Measurements from ENCODE around the gene CENPF. TPM values are rescaled to one million over a fixed set of nuclear protein-coding genes. Genes with fewer than 3 reads are reported as not detected.

CENPF gene
- total RNA-seq, 1 experiment from 2014 or later, result 113 TPM

- Mint-ChIP-seq H3K4me1 (no peaks in the 10 kb centered on the region), H3K27ac (no peak overlapping the region), H3K36me3 (ENCODE audit: insufficient read depth in 1 of 3, low read depth in 3 of 3) (peaks cover 67 to 99% (median 92%) of the 10 kb centered on the region in 3 experiments; a peak in 6 of 7 replicates), H3K4me3 (no peak overlapping the region), H3K27me3 (ENCODE audit: low read depth) (no peaks in the 10 kb centered on the region), H3K9me3 (no peaks in the 10 kb centered on the region)
- no peak overlapping the region for H2BK12ac ChIP-seq (ENCODE audit: insufficient read length, low read depth, low read length)
- no peak overlapping the region for H3K9ac ChIP-seq (ENCODE audit: extremely low read depth, insufficient read length, low read length)
- no peaks in the 10 kb centered on the region for H3K4me1 ChIP-seq (ENCODE audit: insufficient read depth, low read length)
- H4K8ac ChIP-seq (replicated peaks; ENCODE audit: insufficient read length, low read depth, low read length), result no peak overlapping the region
- no peak overlapping the region for H4K5ac ChIP-seq (ENCODE audit: insufficient read length, low read depth, low read length)
- no peak overlapping the region for H3K4ac ChIP-seq (ENCODE audit: low read depth, low read length)
- H2BK5ac ChIP-seq (ENCODE audit: insufficient read length, low read length), result no peak overlapping the region
- DNase-seq, result no peak
- H3K27ac ChIP-seq (ENCODE audit: insufficient read length, low read depth, low read length), result no peak overlapping the region
- H3K18ac ChIP-seq (ENCODE audit: insufficient read length, low read depth, low read length), result no peak overlapping the region
- H3K14ac ChIP-seq (ENCODE audit: insufficient read depth, low read length), result no peak overlapping the region
- H2BK15ac ChIP-seq (ENCODE audit: low read depth, low read length), result no peak overlapping the region
- TF ChIP-seq CTCF (conservative IDR thresholded peaks at IDR 0.05), result no peak
- H3K27me3 ChIP-seq (ENCODE audit: insufficient read depth, low read length), result no peaks in the 10 kb centered on the region
- H3K79me2 ChIP-seq (ENCODE audit: insufficient read depth, low read length), result no peaks in the 10 kb centered on the region
- H3K23me2 ChIP-seq (ENCODE audit: insufficient read length, low read depth, low read length, poor library complexity, severe bottlenecking), result no peaks in the 10 kb centered on the region
- no peak overlapping the region for H2BK20ac ChIP-seq (ENCODE audit: low read depth, low read length, poor library complexity, severe bottlenecking)
- H3K79me1 ChIP-seq (ENCODE audit: insufficient read depth, low read depth, low read length, poor library complexity, severe bottlenecking), result no peaks in the 10 kb centered on the region
- no CpG with 5 or more reads among the region's 2 CpGs for WGBS (ENCODE audit: extremely low coverage, insufficient read length, low lambda C conversion rate)
- H2AFZ ChIP-seq (ENCODE audit: low read length), result no peak overlapping the region
- no peaks in the 10 kb centered on the region for H4K20me1 ChIP-seq (ENCODE audit: control insufficient read depth, insufficient read depth, insufficient read length)
- no peak overlapping the region for H3T11ph ChIP-seq (ENCODE audit: low read length)
- no peak overlapping the region for H3K23ac ChIP-seq (ENCODE audit: insufficient read length, low read depth, low read length)
- no peak overlapping the region for H2BK120ac ChIP-seq (ENCODE audit: low read depth, low read length, poor library complexity, severe bottlenecking)
- H3K56ac ChIP-seq (ENCODE audit: insufficient read length, low read depth, low read length), result no peak overlapping the region
- H2AK5ac ChIP-seq (ENCODE audit: insufficient read length, low read length), result no peak overlapping the region
- H3K9me3 ChIP-seq (ENCODE audit: control insufficient read depth, low read depth, low read length), result no peaks in the 10 kb centered on the region
- H3K4me2 ChIP-seq (ENCODE audit: insufficient read depth, insufficient read length, low read length), result no peak overlapping the region
- no peak overlapping the region for H4K91ac ChIP-seq (ENCODE audit: insufficient read length, low read depth, low read length)
These were observed 54.3 kb downstream of the CENPF start for GRCh38 chr1:214657299-214657698.

Measured in H9 (cell line).